COR-L47 (cell line): ENCODE data around the gene ABHD12.
"Not testable (repeated sequence)": the region's sequence is repeated elsewhere in the genome, so short reads cannot be mapped to it uniquely, and the experiment has no call there.

Experiments used
- DNase-seq: peaks from one replicate; lab custom pipeline; 2025; lab: John Stamatoyannopoulos, UW

ABHD12 gene

DNA sequence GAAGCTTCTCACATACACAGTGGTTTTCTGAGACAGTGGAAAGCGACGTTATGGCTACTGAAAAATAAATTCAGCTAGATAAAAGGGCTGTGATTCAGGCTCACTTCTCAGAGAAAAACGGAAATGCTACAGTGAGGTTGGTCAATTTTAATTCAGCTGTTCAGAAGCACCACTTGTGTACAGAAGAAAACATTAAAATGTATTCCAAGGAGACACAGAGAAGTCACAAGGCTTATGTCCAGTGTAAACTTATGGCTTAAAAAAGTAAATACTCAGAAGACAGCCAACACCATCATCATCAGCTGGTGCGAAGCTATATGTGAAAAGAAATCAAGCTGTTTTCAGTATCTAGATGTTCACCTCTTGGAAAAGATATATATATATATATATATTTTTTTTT lies 68.6 kb downstream of the ABHD12 start:
- no peak for DNase-seq

GRCh38 chr20:25321262-25321831 lies 69.3 kb downstream of the ABHD12 start:
- no peak for DNase-seq

- DNase-seq = no peak
Observed at GRCh38 chr20:25320035-25320800, 70.4 kb downstream of the ABHD12 start.

DNA sequence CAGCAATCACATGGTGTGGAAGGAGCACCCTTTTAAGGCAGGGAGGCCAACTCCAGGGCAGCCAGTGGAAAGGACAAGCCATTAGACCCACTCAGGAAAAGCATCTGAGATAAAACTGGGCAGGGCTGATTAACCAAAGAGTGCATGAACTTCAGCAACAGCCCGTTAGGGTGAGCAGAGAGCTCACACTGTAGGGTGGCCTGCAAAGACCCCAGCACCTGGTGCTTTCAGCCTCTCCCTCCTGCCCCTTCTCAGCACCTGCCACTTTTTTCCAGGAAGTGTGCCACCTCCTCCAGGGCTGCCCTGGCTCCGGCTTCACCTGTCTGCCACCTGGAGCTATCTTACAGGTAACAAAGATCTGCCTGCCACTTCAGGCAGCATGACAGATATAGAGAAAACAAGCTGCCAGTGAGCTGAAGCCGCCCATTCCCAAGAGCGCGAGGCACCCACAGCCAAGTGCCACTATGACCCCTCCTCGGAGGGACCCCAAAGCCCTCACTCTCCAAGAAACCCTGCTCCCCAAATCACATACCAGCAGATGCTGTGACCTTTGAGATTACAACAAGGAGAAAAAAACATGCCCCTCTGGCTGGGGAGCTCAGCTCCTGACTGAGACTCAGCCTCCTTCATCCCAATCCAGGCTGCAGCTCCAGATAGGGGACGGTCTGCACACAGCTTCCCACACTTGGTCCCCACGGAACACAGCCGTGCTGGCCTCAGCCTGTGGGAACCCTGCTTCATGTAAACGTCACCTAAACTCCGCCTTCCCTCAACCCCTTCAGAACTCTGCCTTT lies 71.2 kb downstream of the ABHD12 start:
- DNase-seq = peak; percentile 66

DNA sequence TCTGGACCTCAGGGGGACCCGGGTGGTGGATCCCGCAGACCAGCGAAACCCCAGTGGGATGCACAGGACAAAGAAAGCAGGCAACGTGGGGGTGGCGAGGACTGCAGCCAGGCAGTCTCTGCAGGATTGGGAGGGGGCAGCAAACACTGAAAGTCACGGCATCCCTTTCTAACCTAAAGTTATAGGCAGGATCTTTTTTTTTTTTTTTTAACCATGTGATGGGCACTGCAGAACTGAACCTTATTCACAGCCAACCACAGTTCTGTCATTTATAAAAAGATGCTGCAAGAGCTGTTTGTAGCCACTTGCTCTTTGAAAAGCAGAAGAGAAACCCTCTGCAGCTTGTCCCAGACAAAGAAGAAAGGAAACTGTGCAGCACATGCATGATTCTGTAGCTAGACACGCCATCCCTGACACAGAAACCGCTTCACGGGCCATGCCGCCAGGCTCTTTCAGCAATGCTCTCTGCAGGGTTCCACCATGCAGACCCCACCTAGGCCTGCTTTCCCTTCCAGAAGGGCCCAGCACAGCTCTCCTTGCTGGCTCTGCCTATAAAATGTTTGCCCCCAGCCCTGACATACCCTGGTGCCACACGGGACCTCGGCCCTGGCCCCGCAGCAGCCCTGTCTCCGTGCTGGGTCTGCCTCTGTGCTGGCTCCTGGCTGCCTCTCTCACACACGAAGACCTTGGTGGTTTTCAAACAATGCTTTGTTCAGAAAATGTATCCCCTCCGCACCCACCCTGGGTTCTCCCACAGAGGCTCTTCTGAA lies 72.0 kb downstream of the ABHD12 start:
- no peak for DNase-seq

DNA sequence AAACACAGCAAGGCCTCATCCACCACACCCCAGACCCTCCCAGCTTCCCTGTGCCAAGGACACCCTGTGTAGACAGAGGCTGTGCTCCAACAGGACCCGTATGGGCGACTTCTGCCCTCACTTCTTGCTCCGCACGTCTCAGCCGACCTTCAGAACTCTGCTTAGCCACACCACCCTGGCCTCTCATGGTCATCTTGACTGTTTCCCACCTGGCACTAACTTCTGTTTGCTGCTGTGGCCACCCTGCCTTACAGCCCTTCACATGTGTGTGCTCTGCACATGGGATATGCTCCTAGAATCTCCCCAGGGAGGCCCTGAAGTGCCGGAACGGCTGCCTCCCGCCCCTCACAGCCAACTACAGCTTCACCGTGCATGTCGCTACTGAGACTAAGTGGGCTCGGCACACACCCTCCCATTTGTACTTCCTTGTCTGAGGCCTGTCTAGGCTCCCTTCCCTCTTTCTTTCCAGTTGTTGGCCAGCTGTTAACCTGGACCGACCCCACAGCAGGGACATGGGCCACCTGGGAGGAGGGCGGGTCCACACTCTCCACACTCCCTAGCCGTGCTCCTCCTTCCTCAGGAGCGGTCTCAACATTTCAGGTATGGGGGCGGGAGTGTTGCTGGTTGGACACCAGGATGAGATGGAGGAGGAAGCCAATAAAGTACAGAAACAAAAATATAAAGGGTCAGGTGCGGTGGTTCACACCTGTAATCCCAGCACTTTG lies 73.1 kb downstream of the ABHD12 start:
- DNase-seq = no peak

DNA sequence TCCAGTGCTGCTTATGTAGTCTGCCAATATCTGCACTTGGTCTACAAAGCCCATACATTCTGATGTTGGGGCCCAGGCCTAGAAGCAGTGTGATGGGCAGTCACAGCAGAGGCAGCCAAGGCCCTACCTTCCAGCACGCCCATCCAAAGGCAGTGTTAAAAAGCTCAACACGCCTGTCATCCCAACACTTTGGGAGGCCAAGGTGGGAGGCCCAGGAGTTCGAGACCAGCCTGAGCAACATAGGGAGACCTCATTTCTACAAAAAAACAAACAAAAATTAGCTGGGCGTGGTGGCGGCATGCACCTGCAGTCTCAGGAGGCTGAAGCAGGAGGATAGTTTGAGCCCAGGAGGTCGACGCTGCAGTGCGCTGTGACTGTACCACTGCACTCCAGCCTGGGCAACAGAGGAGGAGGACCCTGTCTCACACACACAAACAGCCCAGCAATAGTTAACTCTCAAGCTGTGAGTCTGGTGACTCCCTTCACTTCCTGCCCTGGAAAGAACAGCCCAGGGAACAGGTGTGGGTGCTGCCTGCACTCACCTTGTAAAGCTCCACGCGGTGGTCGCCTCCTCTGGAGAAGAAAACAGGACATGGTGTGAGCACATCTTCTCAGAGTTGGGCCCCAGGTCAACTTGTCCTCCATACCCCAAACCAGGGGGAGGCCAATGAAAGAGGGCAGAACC lies 74.0 kb downstream of the ABHD12 start:
- no peak for DNase-seq

- no peak for DNase-seq
Observed at GRCh38 chr20:25315418-25316210, 75.0 kb downstream of the ABHD12 start.

GRCh38 chr20:25314497-25315417 lies 75.9 kb downstream of the ABHD12 start:
- DNase-seq = no peak

GRCh38 chr20:25313593-25313992 lies 77.0 kb downstream of the ABHD12 start:
- no peak for DNase-seq

- DNase-seq = not testable (repeated sequence)
Observed at GRCh38 chr20:25312716-25313115, 77.9 kb downstream of the ABHD12 start.

DNA sequence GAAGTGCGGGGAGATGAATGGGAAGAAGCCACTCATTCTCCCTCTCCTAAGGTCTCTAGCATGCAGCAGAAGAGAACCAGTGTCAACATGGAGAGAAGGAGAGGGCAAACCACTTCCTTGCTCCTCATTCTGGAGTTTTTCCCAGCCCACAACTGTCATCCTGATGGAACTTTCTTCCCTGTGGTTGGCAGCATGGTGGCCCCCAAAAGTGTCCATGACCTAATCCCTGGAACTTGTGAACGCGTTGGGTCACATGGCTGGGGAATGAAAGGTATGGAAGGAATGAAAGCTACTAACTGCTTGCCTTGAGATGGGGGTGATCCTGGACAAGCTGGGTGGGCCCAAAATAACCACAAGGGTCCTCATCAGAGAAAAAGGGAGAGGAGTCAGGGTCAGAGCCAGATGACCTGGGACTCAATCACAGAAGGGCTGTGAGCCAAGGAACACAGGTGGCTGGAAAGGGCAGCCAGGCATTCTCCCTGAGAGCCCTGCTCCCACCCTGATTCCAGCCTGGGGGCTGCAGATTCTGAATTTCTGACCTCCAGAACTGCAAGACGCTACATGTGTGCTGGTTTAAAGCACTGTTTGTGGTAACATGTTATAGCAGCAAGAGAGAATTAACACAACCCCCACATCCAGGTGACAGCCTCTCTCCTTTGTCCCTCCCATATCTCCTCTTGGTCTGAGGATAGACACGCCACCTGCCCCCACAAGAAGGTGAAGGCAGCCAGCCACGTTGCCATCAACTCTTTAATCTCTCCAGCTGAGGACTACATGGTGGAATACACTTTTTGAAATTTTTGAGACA lies 79.5 kb downstream of the ABHD12 start:
- DNase-seq = no peak

- DNase-seq = peak; percentile 48
Observed at GRCh38 chr20:25310268-25310920, 80.2 kb downstream of the ABHD12 start.

GRCh38 chr20:25309395-25310267 lies 81.0 kb downstream of the ABHD12 start:
- DNase-seq = peak; percentile 45

GRCh38 chr20:25308671-25309394 lies 81.8 kb downstream of the ABHD12 start:
- DNase-seq = no peak

GRCh38 chr20:25308083-25308491 lies 82.5 kb downstream of the ABHD12 start:
- DNase-seq = no peak
